ENCODE results near the gene GID4.

- TF ChIP-seq ATF3 (IDR thresholded peaks at IDR 0.05) (no peak), CTCF (IDR thresholded peaks at IDR 0.05; ENCODE audit: low read depth, low read length, missing input control) (no peak), JUND (IDR thresholded peaks at IDR 0.05) (no peak), MAX (IDR thresholded peaks at IDR 0.05) (no peak), REST (IDR thresholded peaks at IDR 0.05) (no peak), YY1 (IDR thresholded peaks at IDR 0.05) (no peak), EGR1 (IDR thresholded peaks at IDR 0.05; ENCODE audit: low read depth in 2 of 2) (no peak), RAD21 (IDR thresholded peaks at IDR 0.05) (no peak), FOXA2 (IDR thresholded peaks at IDR 0.05) (no peak)
Observed at GRCh38 chr17:17993852-17994251, 45.4 kb upstream of the GID4 start.
